GM12873 (cell line): ENCODE data around the gene DLGAP4.

ENCODE experiments used
- TF ChIP-seq, protein P1 (sequence below): IDR thresholded peaks from 2 replicates; pipeline ENCODE4 v1.5.1; 2012; ENCODE audit warnings: low read depth, mild to moderate bottlenecking, moderate library complexity, low read length, control low read depth; ENCODE audit not compliant: insufficient read depth; ENCODE audit errors: missing control alignments

DLGAP4 gene

DNA sequence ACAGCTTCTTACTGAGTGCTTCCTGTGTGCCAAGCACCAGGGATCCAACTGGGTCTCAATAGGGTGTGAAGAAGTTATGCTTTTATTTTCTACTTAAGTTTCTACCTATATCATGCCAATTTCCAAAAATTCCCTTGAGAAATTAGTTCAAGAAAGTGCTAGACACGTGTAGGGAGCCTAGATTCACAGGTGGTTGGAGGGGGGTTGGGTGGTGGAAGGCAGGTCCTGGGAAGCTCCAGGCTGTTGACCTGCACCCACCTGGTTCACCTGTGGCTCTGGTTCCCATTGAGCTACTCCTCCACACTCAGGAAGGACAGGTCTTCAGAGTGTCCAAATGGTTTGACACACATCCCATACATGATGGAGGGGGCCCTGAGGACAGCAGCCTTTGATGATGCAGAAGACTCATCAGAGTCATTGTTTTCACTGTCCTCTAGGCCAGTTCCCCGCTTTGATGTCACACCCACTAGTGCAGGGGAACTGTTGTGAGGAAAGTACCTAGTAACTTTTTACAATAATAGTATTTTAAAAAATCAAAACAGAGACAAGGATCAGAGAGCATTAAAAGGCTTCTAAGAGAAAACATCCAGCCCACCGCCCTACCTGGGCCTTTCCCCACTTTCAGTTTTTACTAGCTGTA lies 195.3 kb downstream of the DLGAP4 start:
- TF ChIP-seq, protein P1, sequence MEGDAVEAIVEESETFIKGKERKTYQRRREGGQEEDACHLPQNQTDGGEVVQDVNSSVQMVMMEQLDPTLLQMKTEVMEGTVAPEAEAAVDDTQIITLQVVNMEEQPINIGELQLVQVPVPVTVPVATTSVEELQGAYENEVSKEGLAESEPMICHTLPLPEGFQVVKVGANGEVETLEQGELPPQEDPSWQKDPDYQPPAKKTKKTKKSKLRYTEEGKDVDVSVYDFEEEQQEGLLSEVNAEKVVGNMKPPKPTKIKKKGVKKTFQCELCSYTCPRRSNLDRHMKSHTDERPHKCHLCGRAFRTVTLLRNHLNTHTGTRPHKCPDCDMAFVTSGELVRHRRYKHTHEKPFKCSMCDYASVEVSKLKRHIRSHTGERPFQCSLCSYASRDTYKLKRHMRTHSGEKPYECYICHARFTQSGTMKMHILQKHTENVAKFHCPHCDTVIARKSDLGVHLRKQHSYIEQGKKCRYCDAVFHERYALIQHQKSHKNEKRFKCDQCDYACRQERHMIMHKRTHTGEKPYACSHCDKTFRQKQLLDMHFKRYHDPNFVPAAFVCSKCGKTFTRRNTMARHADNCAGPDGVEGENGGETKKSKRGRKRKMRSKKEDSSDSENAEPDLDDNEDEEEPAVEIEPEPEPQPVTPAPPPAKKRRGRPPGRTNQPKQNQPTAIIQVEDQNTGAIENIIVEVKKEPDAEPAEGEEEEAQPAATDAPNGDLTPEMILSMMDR: no peak

DNA sequence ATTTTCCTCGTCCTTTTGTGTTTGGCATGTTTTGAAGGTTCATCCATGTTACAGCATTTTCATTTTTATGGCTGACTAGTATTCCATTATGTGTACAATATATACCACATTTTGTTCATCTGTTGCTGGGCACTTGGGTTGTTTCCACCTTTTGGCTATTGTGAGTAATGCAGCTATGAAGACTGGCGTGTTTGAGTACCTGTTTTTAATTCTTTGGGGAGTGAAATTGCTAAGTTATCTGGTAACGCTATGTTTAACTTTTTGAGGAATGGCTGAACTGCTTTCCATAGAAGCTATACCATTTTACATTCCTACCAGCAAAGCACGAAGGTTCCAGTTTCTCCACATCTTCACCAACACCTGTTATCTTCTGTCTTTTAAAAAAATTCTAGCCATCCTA lies 198.2 kb downstream of the DLGAP4 start:
- TF ChIP-seq, protein P1: no peak

DNA sequence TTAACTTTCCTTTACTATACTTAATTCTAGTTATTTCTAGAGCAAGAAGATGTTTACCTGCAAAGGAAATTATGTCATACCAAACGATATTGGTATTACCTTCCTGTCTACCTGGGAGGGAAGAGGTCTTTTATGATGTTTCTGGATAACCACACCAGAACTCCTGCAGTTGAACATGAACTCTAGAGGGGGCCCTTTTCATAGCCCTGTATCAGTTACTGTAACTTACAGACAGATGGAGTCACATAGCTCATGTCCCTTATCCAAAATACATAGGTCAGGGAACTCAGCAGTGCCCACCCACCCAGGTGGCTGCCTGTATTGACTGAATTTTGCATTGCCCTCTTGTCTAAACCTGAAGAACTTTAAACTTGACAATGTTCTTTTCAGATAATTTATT lies 200.1 kb downstream of the DLGAP4 start:
- TF ChIP-seq, protein P1: peak; percentile 36

DNA sequence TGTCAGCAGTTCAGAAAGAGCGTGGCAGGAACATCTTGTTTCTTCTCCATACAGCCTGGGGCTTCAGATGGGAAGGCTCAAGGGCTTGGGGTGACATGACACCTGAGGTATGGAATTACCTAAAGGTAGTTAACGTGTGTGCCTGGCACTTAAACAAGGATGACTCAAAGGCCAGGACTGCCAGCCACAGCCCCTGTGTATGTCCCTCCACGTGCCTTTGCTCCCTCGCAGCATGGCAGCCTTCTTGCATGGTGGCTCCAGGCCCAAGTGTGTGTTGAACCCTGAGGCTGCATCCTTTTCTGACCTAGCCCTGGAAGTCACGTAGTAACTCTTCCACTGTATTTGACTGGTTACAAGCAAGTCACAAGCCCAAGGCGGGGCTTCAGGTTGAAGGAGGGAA lies 201.6 kb downstream of the DLGAP4 start:
- TF ChIP-seq, protein P1: no peak

DNA sequence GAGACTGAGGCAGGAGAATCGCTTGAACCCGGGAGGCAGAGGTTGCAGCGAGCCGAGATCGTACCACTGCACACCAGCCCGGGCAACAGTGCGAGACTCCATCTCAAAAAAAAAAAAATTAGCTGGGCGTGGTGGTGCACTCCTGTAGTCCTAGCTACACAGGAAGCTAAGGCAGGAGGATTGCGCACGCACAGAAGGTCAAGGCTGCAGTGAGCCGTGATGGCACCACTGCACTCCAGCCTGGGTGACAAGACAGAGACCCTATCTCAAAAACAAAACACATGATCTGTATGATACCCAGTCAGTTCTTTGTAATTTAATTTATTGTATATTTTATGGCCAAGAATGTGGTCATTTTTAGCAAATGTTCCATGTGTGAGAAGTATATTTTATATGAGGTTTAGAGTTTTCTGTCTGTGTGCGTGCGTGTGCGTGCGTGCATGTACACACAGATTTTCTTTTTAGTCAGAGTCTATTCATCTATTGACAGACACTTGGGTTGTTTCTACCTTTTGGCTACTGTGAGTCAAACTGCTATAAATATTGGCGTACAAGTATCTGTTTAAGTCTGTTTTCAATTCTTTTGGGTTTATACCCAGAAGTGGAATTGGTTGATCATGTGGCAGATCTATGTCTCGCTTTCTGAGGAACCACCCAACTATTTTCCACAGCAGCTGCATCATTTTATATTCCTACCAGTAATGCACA lies 213.0 kb downstream of the DLGAP4 start:
- TF ChIP-seq, protein P1: no peak

DNA sequence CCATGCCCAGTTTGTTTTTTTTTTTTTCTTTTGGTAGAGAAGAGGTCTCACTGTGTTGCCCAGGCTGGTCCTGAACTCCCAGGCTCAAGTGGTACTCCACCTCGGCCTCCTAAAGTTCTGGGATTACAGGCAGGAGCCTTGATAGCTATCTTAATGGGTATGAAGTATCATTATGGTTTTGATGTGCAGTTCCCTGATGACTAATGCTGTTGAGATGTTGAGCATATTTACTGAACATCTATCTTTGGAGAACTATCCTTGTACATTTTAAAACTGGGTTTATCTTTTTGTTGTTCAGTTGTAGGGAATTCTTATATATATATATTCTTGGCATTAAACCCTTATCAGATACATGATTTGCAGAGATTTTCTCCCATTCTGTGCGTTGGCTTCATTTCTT lies 213.8 kb downstream of the DLGAP4 start:
- TF ChIP-seq, protein P1: no peak

DNA sequence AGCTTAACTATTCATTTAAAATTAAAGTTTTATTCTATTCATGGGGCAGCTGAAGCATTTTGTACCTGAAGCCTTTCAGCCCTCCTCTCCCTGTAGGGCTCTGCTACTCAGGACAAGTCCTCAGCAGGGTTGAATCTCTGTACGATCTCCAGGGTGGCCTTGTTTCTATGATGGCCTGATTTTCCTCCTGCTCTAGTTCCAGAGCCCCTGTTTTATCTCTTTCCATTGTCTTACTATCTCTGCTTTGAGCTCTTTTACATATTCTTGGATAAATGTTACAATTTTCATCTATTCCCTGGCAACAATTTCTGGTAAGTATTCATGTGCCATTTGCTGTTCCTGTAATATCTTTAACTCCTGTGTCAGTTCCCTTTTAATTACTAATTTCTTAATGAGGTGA lies 215.4 kb downstream of the DLGAP4 start:
- TF ChIP-seq, protein P1: no peak
